Islet precursor cell (in vitro differentiated cells): ENCODE results near the gene CCDC85B.

Experiments
- DNase-seq: peaks from one replicate; pipeline ENCODE4 v3.0.0-alpha.2; 2018

Gene CCDC85B

GRCh38 chr11:65869643-65870306 lies 20.7 kb upstream of the CCDC85B start:
- no peak for DNase-seq

GRCh38 chr11:65870307-65870658 lies 20.2 kb upstream of the CCDC85B start:
- no peak for DNase-seq

- DNase-seq: no peak
These were observed 19.5 kb upstream of the CCDC85B start for GRCh38 chr11:65870706-65871681.

- peak; percentile 78 for DNase-seq
These were observed 18.5 kb upstream of the CCDC85B start for GRCh38 chr11:65871811-65872548.

GRCh38 chr11:65872586-65873317 lies 17.7 kb upstream of the CCDC85B start, which contains the start of gene EFEMP2:
EFEMP2 (minus strand) TSS chr11:65872800; CDS start chr11:65872354, 446 bp downstream.
- no peak for DNase-seq

GRCh38 chr11:65873318-65874156 lies 16.9 kb upstream of the CCDC85B start:
- peak; percentile 97 for DNase-seq

- DNase-seq: no peak
These were observed 10.9 kb upstream of the CCDC85B start, which contains the start of gene CTSW for GRCh38 chr11:65879617-65880016. CTSW (plus strand) TSS chr11:65879837; CDS start chr11:65879855, 18 bp downstream.

GRCh38 chr11:65880027-65880426 lies 10.4 kb upstream of the CCDC85B start:
- no peak for DNase-seq

- no peak for DNase-seq
These were observed 9.5 kb upstream of the CCDC85B start for GRCh38 chr11:65880844-65881421.

- no peak for DNase-seq
These were observed 8.1 kb upstream of the CCDC85B start for GRCh38 chr11:65882120-65883057.

- DNase-seq: no peak
These were observed 7.3 kb upstream of the CCDC85B start for GRCh38 chr11:65883058-65883761.

- DNase-seq: no peak
These were observed 6.4 kb upstream of the CCDC85B start for GRCh38 chr11:65883786-65884715.

- peak; percentile 86 for DNase-seq
These were observed 5.8 kb upstream of the CCDC85B start for GRCh38 chr11:65884716-65885092.

GRCh38 chr11:65885231-65885630 lies 5.2 kb upstream of the CCDC85B start:
- DNase-seq: no peak

- no peak for DNase-seq
These were observed 4.5 kb upstream of the CCDC85B start for GRCh38 chr11:65885808-65886536.

GRCh38 chr11:65886826-65887722 lies 3.4 kb upstream of the CCDC85B start:
- no peak for DNase-seq
